Adipose tissue (tissue), 3 donors: ENCODE data around the gene ETS1. TPM values are rescaled to one million over a fixed set of nuclear protein-coding genes. Genes with fewer than 3 reads are reported as not detected.

Experiments
- H3K27ac ChIP-seq: one replicate; pipeline ENCODE4 v1.5.1; 2013; ENCODE audit warnings: low read depth, low read length
- WGBS, 3 donors: extraction: QIAGEN DNeasy Blood & Tissue Kit; methylation state at CpG; one replicate each; pipeline ENCODE4 v1.1.7; 2013; 5-methylcytosine and 5-hydroxymethylcytosine counted together
- polyA plus RNA-seq, 3 donors: library from polyadenylated mRNA; stranded (reverse); fragments of 200-250 nt; gene quantifications; one replicate each; pipeline ENCODE4 v1.2.3, GENCODE V29; 2013
- donor health status: healthy with polysubstance abuse.
- donor health status: Bipolar disorder and iron deficiency.
- donor health status: healthy.

ETS1 gene
- polyA plus RNA-seq, 3 donors, result 13.7 to 89.4 (median 51.5) TPM

DNA sequence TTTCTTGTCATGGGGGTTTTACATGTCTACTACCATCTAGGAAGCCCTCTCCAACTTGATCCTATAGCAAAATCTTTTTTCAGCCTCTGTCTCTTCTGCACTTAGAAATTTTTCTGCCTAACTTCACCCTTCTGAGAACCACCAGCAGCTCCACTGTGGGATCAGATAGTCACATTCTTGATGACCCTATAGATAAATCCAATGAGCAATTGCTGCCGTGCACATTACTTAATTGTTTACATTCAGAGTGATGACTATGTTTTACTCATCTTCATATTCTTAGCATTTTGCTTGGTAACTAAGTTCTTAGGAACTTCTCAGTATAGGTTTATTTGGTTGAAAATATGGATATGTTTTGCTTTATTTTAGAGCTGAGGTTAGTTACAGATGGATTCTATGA, 12.4 kb upstream of the ETS1 start:
- WGBS, 3 donors, result 86 to 90% (median 87%) methylated on average over 1 of the region's 1 CpG
- no peak overlapping the region for H3K27ac ChIP-seq

DNA sequence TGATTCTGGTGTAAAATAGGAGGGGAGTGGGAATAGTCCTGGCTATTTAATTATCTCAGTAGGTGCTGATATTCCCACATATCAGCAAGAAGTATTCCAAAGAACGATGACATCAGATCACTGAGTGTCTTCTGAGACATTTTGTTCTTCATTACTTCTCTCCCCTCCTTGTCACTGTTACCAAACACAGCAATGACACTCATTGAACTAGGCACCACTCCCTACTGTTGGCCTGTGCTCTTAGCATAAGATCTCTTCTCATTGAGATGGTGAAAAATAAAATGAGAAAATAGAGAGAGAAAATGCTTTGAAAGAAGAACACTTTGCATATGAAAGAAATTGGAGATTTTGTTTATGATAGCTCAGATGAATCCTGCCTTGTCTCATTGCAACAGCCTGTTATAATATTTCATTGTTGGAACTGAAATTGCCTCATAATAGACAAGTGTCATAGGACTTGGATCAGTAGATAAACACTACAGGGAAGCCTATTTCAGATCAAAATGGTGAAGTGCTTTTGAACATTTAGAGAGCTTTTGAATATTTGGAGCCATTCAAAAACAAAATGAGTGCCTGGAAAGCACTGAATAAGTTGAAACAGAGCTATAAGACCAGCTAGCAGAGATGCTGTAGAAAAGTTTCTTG, 11.3 kb upstream of the ETS1 start:
- H3K27ac ChIP-seq, result no peak overlapping the region
- 81 to 89% (median 83%) methylated on average over 1 of the region's 1 CpG for WGBS, 3 donors

DNA sequence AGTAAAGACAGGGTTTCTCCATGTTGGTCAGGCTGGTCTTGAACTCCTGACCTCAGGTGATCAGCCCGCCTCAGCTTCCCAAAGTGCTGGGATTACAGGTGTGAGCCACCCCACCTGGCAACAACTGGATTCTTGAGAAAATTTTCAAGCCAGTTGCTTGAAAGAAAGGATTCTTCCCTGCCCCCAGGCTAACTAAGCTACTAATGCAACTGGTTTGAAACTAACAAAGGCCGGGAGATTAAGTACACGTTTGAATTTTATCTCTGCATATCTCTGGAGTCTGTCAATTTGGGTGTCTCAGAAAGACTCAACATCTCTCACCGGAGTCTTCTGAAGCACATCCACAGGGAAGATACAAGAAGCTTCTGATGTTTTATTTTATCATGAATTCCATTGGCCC, 10.7 kb upstream of the ETS1 start:
- no peak overlapping the region for H3K27ac ChIP-seq
- WGBS, 3 donors, result 86 to 94% (median 93%) methylated on average over 4 of the region's 4 CpGs

DNA sequence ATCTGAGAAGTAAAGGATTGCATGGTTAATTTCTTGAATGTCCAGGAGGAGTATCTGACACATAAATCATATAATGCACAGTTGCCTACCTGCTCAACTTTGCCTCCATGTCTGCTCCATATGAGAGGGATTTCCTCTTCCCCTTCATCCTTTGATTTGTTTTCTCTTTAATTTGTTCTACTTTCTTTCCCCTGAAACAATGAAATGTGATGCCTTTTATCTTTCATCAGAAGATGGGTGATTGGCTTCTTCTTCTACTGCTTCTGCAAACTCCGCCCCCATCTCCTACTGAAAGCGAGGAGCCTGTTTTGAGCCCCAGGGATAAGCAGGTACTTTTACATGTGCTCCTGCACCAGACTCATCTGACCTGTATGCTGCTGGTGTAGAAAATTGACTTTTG, 9.9 kb upstream of the ETS1 start:
- 95 to 96% (median 96%) methylated on average over 2 of the region's 2 CpGs for WGBS, 3 donors
- no peak overlapping the region for H3K27ac ChIP-seq

DNA sequence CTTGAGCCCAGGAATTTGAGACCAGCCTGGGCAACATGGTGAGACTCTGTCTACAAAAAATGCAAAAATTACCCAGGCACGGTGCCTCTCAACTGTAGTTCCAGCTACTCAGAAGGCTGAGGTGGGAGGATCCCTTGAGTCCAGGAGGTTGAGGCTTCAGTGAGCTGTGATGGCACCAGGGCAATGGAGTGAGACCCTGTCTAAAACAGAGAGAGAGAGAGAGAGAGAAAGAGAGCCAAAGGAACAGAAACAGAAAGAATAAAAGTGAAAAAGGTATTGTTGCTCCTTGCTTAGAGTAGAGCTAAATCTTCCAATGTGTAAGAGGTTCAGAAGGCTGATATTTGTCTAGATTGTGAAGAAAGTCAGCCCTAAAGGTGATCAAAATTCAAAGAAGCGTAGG, 8.9 kb upstream of the ETS1 start:
- H3K27ac ChIP-seq, result no peak overlapping the region
- 80 to 93% (median 86%) methylated on average over 2 of the region's 2 CpGs for WGBS, 3 donors

DNA sequence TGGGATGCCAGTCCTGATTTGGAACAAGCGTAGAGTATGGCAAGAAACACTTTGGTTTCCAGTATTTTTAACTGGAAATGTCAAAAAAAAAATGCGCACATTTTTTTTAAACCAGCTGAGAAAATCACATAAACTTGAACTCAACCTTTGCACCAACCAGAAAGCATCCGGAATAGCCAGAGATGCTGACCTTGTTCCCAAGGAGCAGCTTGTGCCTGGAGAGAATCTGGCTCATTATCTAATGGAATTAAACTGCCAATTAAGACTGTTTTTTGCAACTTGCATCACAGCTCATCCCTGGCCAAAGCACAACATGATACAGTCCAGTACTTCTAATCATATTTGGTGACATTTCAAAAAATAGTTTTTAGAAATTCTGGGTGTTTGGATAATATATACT, 8.4 kb upstream of the ETS1 start:
- H3K27ac ChIP-seq, result no peak overlapping the region

DNA sequence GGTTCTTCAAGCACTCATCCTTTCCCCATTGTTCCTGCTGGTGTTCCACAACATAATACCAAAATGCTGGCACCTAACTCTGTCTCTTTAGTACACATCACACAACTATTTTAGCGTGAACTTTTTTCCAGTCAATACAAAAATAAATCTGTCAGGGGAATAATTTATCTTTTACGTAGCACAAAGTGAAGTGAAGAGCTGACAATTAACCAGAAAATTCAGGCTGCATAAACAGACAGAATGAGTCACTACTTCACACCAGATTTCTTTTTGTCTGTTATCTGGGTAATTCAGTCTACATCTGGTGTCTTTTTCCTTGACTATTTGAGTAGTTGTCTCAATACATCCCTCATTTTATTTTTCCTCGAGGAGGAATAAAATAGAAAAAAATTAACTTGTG, 7.9 kb upstream of the ETS1 start:
- 54 to 58% (median 55%) methylated on average over 3 of the region's 3 CpGs for WGBS, 3 donors
- H3K27ac ChIP-seq, result no peak overlapping the region

More for the DNA sequence above, 8.4 kb upstream of the ETS1 start:
- WGBS, 3 donors, result 61 to 84% (median 83%) methylated on average over 3 of the region's 3 CpGs

DNA sequence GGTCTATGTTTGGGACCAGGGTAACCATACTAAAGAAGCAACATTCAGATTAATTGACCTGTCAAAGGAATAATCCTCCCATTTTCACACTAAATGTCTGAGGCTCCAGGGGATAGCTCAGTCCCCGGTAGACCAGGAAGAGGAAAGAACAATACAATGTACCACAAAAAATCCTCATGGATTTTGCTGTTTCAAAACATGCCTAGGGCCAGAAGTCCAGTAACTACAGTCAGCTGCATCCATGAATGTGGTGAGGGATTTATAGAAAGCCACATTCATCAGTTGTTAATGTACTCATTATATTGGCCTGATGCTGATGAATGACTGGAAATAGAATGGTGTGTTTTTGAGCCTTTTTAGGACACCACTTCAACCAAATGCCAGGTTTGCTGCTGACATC, 6.9 kb upstream of the ETS1 start:
- WGBS, 3 donors, result 71 to 86% (median 78%) methylated on average over 1 of the region's 1 CpG
- no peak overlapping the region for H3K27ac ChIP-seq

DNA sequence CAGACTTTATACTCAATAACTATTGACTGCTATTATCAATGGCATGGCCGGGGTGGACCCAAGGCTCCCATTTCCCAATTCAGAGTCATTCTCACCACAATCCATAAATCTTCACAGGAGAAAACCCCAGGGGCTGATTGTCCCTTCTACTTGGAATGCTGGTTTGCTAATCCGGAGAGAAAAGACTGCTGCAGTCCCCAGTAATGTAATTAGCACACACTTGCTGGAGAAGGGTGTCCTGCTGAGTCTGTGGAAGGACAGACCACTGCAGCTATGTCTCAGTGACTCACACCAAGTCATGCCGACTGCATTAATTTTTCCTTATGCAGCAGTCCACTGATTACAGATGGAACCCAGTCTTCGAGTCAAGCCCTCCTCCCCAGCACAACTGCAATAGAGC, 5.9 kb upstream of the ETS1 start:
- H3K27ac ChIP-seq, result no peak overlapping the region
- WGBS, 3 donors, result 67 to 82% (median 75%) methylated on average over 4 of the region's 4 CpGs

DNA sequence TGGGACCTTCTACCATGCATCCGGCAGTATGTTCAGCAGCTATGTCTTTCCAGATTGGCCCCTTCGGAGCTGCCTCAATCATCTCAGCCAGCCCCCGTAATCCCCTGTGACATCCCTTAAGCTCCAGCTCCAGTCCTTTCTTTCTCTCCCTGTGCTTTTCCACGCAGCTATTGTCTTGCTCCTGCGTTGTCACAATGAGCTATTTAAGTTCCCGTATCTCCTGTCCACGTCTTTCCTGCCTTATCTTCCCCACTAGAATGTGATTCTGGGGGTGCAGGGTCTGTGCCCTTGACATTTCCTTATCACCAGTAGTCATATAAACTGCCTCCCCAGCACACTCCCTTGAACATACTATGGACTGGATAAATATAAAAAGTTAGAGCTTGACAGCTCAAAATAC, 5.1 kb upstream of the ETS1 start:
- no peak overlapping the region for H3K27ac ChIP-seq
- WGBS, 3 donors, result 57 to 88% (median 84%) methylated on average over 7 of the region's 7 CpGs

DNA sequence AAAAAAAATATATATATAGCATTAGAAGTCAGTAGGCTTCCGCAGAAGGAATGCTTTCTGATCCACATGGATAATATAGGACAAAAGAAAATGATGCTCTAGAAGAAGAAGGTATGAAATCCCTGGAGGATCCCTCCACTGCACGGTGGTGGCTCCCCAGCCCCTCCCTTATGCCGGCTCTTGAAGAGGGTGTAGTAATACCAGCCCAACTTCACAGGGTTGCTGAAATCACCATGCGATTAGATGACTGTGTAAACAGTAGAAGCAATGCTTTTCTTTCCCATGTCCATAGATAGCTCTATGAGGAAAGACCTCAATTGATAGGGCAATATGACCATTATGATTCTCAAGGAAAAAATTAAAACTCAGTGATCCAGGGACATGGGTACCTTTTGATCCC, 3.2 kb upstream of the ETS1 start:
- no peak overlapping the region for H3K27ac ChIP-seq
- WGBS, 3 donors, result 51 to 78% (median 78%) methylated on average over 4 of the region's 4 CpGs

DNA sequence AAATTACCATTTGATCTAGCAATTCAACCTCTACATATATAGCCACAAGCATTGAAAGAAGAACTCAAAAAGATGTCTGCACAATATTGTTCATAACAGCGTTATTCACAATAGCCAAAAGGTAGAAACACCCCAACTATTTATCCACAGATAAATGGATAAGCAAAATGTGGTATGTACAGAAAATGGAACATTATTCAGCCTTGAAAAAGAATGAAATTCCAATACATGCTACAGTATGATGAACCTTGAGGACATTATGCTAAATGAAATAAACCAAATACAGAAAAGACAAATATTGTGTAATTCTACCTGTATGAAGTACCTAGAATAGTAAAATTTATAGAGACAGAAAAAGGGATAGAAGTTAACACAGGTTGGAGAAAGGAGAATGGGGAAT, 2.6 kb upstream of the ETS1 start:
- H3K27ac ChIP-seq, result no peak overlapping the region
- 89 to 99% (median 95%) methylated on average over 1 of the region's 1 CpG for WGBS, 3 donors

DNA sequence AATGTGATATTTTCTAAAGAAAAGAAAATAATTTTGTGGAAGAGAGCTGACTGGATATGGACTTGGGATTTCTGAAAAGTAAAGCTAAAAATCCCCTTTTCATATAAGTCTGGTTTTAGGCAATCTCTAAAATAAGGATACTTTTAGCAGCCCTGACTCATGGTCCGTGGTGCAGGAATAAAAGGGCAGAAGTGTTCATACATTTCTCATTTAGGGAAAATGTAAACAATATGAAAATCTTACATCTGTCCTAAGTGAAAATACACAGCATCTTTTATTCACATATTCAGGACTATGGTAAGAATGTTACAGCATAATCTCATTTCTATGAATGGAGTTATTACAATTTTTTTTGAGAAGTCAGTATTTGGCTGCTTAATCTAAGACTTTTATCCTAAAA, 735 bp upstream of the ETS1 start:
- no peak overlapping the region for H3K27ac ChIP-seq
- 61 to 91% (median 89%) methylated on average over 1 of the region's 1 CpG for WGBS, 3 donors

DNA sequence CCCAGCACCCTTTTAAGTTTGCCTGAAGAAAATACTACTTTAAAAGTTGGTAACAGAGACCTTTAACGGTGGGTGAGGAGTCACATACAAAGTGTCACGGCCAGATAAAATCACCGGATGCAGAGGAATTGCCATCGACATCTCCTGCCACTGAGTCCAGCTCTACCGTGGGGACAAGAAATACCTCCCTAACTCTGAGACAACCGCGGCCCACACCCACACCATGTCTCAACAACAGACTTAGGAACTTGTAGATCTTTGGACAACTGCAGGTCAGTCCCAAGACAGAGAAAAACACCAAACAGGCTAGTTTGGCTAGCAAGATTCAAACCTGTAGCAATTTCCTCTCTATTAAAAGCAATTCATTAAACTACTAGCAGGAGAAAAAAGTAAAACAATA, 669 bp downstream of the ETS1 start:
- WGBS, 3 donors, result 58 to 73% (median 70%) methylated on average over 7 of the region's 7 CpGs
- H3K27ac ChIP-seq, result no peak overlapping the region

DNA sequence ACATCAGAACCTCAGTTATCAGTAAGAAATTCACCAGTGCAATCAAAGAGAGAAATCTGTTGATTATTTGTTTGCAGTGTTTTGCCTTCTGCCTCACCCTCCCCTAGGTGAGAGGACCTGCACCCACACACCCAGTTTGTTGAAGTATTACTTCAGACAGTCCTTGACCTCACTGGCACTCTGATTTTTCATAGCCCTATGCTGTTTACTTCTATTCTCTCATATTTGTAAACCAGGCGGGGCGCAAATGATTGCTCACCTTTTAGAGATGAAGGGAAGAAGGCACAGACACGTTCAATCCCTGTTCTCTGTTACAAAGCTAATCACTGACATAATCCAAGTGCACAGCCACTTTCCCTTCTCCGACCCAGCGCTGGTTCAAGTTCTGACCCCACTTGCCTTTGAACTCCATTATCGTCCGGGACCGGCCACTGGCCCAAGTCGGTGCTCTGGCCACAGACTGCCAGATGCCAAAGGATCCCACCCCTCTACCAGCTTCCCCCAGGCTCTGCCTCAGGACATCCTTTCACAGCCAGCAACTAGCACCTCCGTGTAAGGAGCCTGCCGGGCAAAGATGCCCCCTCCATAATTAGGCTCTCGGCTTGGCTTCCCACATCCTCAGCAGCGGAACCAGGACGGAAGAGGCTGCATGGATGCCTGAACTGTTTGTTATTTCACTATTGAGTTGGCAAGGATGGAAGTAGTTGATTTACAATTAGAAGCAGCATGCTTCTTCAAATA, 1.7 kb downstream of the ETS1 start:
- H3K27ac ChIP-seq, result peak overlapping the region; percentile 52
- WGBS, 3 donors, result 59 to 73% (median 68%) methylated on average over 14 of the region's 14 CpGs

DNA sequence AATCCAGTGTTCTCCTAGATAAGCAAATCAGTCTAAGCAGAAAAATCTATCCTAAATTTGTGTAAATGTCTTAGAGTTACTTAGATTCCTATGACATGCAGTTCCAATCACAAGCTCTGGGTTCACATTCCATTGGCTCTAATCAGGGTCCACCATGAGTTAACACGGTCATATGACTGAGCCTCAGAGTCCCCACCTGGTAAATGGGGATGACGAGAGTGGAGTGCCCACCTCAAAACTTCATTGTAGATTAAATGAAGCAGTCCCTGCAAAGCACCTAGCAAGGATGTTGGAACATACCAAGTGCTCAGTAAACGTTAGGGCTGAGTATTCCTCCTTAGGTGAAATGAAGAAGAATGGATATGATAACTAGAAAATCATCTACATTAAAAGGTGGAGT, 3.1 kb downstream of the ETS1 start:
- H3K27ac ChIP-seq, result no peak overlapping the region
- WGBS, 3 donors, result 80 to 90% (median 82%) methylated on average over 3 of the region's 3 CpGs

DNA sequence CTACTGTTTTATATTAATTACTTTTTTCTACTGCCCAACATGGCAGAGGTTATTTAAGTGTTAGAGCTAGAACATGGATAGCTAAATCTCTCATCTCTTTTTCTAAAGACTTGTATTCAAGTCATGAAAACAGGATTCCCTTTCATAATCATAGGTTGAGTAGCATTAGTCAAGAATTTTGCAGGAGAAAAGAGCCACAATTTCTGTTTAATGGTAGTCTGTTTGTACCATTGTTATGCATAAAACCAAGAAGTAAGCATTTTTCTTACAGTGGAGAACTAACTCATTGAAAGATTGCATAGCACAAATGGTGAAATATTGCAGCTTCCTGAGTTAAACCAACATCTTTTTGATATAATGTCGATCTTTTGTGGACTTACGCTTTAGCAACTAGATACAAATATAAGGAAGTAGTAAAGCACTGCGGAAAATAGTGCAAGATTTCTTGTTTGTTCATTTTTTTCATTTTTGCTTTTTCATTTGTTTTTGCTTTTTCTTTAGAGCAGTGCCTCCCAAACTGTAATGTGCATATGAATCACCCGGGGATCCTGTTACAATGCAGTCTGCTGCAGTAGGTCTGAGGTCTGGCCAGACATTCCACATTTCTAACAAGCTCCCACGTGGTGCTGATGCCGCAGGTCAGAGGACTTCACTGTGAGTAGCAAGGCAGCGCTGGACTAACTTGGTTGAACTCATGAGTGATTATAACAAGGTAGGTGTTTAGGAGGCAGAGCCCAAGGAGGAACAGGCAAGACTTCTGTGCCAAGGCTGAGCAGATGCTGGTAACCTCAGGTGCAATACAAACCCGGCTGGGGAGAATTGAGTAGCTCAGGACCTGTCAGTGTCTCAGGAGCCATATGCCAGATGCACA, 4.6 kb downstream of the ETS1 start:
- no peak overlapping the region for H3K27ac ChIP-seq
- 27 to 53% (median 30%) methylated on average over 8 of the region's 8 CpGs for WGBS, 3 donors

DNA sequence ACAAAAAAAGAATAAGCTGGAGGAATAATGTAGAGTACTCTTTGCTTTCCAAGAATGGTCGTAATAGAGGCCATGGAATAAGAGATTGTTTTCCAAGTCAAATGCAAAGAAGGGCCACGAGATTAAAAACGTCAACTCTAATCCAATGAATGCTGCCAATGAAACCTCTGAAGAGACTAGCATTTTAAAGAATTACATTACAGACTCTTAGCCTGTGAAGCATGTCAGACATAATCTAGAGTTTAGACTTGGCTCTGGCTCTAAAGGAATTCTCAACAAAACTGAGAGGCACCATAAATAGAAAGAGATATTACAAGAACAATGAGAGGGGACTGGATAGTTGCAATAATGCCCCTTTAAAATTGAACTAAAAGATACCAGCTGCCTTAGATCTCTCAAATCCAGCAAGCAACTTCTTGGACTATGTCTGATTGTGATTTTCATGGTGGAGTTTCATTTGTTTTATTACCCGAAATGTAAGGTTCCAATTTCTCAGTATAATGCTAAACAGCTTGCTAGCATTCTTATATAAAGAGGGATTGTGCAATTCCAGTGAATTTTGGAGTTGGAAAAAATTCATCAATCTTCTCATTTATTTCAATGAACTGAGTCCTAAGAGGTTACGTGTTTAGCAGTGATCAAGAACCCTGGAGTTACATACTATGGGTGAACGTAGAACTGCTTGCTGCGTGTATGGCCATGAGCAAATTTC, 5.6 kb downstream of the ETS1 start:
- whole genome bisulfite sequencing, 3 donors, result 73% methylated on average over 7 of the region's 7 CpGs
- no peak overlapping the region for H3K27ac ChIP-seq

DNA sequence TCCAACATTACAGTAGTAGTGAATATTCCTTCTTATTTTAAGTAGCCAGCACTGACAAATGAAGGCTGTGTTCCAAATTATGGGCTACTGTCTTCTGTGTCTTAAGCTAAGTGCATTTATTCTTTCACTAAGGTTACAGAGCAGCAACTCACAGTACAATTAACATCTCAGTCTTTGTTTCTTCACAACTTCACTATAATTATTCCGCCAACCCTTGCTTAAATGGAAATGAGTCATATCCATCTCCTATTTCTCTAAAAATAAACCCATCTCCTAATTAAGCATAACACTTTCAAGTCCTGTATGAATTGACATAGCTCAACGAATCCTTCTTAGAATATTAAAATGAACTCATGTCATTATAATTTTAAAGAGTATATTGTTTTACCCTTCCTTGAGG, 6.7 kb downstream of the ETS1 start:
- H3K27ac ChIP-seq, result no peak overlapping the region
- 49 to 89% (median 59%) methylated on average over 2 of the region's 2 CpGs for WGBS, 3 donors
